Activated CD8-positive, alpha-beta memory T cell treated with anti-CD3 and anti-CD28 coated beads, Interleukin-2, amount 50 U/mL, for 4 hours (primary cell): ENCODE measurements around the gene CYB561A3.
A peak's percentile ranks its signal among the peaks of the same experiment; 100 is the strongest.

Experiments used
- DNase-seq: peaks from one replicate; pipeline ENCODE4 v3.0.0-alpha.2; 2020

Gene CYB561A3

GRCh38 chr11:61369372-61370348 lies 8.0 kb upstream of the CYB561A3 start:
- DNase-seq = no peak

GRCh38 chr11:61368646-61369045 lies 7.0 kb upstream of the CYB561A3 start:
- no peak for DNase-seq

GRCh38 chr11:61367406-61367805 lies 5.7 kb upstream of the CYB561A3 start:
- DNase-seq = no peak

DNA sequence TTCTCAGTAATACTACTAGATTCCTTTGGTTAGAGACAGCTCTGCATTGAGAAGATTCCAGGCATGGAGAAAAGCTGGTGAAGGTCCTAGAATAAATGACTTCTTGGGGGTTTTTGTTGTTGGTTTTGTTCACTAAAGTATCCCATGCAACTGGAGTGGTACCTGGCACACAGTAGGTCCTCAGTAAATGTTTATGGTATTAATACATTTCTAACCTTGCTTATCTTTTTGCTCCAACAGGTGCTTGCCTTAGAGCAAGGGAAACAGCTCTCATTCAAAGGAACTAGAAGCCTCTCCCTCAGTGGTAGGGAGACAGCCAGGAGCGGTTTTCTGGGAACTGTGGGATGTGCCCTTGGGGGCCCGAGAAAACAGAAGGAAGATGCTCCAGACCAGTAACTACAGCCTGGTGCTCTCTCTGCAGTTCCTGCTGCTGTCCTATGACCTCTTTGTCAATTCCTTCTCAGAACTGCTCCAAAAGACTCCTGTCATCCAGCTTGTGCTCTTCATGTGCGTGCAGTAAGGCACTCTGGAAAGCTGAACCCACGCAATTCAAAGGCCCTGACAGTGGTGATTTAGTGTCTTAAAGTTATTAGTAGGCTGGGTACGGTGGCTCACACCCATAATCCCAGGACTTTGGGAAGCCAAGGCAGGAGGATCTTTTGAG lies 2.5 kb upstream of the CYB561A3 start:
- DNase-seq = no peak

GRCh38 chr11:61362542-61362875 lies 827 bp upstream of the CYB561A3 start:
- peak; percentile 29 for DNase-seq

- no peak for DNase-seq
These were observed 393 bp downstream of the CYB561A3 start for GRCh38 chr11:61361237-61361740.

GRCh38 chr11:61359516-61359915 lies 2.2 kb downstream of the CYB561A3 start:
- no peak for DNase-seq

DNA sequence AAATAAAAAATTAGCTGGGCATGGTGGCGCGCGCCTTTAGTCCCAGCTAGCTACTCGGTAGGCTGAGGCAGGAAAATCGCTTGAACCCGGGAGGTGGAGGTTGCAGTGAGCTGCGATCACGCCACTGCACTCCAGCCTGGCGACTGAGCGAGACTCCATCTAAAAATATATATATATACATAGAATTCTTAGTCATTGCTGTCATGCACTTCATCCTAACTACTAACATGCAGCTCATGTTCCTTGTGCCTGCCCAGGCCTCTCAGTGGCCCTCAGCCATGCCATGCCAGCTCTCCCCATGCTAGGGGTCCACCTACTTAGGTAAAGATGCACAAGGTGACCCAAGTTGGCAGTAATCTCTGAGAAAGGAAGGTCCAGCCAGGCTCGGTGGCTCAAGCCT lies 3.1 kb downstream of the CYB561A3 start:
- no peak for DNase-seq

GRCh38 chr11:61357894-61358239 lies 3.8 kb downstream of the CYB561A3 start:
- no peak for DNase-seq

DNA sequence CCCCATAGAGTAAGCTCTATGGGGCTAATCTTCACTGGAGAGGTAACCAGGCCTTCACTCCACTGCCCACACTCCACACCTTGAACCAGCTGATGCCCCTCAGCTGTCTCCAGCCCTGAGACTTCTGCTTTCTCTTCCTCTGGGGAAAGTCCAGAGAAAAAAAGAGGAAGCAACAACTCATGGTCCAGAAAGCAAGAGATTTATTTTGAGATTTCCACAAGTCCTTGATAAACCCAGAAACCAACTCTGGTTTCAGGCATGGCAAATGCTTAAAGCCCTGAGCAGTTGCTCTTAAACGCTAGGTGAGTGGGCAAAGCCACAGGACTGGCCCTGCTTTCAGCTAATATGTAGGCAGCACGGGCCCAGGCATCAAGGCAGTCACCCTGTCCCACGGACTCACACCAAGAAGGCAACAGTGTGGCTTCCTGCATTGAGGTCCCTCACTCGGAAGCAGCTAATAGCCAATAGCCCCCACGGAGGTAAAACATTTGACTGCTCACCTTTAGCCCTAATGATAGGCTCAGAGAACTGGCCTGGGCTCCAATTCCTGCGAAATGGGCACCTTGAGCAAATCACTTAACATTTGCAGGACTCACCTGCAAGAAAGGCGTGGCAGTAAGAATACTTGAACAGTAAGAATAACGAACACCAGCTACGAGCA lies 4.3 kb downstream of the CYB561A3 start:
- DNase-seq = no peak

GRCh38 chr11:61356706-61357105 lies 5.0 kb downstream of the CYB561A3 start:
- DNase-seq = no peak

GRCh38 chr11:61354208-61354607 lies 7.5 kb downstream of the CYB561A3 start:
- no peak for DNase-seq

DNA sequence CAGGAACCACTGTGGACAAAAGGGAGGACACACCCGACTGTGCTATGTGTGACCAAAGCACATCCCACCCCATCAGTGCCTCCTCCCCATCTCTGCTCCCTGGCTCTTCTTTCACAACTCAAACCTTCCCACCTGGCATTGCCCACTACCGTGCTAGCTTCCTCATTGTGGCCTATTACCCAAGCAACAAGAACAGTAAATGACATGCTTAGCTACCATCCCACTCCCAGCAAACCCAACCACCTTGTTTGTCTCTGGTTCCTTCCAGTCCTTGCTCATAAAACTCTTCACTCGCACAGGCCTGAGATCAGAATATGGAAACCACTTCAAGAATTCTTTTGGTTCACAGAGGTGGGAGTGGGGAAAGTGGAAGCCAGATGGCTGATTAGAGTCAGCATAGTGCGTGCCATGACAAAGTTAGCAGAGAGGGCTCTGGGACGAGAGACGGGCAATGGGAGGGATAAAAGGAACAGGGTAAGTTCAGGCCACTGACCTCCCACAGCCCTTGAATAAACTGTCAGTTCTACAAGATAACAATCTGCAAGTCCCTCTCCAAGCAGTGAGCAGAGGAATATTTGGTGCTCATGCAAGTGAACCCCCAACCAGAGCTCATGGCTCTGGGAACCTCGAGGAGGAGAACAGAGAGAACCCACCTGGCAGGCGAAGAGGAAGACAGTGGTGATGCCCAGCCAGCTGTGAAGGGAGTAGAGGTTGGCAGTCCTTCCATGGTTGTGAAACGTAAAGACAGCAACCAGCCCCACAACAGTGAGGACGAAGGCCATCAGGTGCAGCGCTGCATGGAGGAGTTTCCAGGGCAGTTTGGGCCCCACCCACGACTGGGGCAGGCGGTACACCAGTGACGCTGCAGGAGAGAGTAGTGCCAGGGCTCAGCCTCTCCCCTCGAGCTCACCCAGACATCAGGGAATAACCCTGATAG lies 8.3 kb downstream of the CYB561A3 start:
- no peak for DNase-seq

- DNase-seq = no peak
These were observed 9.6 kb downstream of the CYB561A3 start for GRCh38 chr11:61352038-61352437.

DNA sequence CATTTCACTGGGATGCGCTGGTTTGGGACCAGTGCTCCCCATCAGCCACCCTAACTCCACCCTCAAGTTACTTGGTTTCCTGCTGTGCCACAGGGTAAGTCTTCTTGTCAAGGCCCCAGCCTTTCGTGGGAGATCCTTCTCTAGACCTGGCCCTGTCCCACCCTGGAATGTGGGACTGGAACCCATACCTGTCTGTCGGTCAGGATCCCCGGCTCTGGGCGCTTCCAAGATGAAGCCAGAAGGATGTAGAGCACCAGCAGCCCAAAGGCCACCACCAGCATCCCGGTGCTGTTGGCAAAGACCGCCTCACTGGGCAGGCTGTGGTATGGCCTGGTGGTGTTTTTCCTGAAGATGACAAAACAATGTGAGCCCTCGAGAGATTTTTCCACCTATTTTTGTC lies 10.9 kb downstream of the CYB561A3 start:
- DNase-seq = no peak

GRCh38 chr11:61350336-61350735 lies 11.3 kb downstream of the CYB561A3 start:
- DNase-seq = no peak

GRCh38 chr11:61349916-61350315 lies 11.8 kb downstream of the CYB561A3 start:
- no peak for DNase-seq

DNA sequence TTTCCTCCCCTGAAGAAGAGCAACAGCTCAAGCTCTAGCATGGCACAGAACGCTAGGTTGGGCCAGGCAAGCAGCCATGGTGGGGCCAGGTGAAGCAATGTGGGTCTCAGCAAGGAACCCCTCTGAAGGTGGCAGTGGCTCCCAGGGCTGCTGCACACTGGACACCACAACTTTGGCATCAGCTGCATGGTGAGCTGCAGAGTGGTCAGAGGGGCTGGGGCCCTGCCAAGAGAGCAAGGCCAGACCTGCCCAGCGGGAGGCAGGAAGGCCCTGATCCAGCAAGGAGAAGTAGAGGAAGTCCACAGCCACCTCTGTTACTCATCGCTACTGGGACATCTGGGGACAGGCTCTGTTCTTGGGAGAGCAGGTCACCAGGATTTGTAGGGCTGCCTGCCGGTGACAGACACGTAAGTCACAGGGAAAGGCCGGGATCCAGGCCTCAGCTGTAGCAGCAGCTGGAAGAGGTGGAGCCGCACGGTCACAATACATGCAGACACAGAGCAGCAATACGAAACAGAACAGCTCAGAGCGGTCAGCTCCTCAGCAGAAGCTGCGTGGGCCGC lies 12.4 kb downstream of the CYB561A3 start:
- DNase-seq = no peak

- DNase-seq = no peak
These were observed 13.7 kb downstream of the CYB561A3 start for GRCh38 chr11:61347916-61348461.

DNA sequence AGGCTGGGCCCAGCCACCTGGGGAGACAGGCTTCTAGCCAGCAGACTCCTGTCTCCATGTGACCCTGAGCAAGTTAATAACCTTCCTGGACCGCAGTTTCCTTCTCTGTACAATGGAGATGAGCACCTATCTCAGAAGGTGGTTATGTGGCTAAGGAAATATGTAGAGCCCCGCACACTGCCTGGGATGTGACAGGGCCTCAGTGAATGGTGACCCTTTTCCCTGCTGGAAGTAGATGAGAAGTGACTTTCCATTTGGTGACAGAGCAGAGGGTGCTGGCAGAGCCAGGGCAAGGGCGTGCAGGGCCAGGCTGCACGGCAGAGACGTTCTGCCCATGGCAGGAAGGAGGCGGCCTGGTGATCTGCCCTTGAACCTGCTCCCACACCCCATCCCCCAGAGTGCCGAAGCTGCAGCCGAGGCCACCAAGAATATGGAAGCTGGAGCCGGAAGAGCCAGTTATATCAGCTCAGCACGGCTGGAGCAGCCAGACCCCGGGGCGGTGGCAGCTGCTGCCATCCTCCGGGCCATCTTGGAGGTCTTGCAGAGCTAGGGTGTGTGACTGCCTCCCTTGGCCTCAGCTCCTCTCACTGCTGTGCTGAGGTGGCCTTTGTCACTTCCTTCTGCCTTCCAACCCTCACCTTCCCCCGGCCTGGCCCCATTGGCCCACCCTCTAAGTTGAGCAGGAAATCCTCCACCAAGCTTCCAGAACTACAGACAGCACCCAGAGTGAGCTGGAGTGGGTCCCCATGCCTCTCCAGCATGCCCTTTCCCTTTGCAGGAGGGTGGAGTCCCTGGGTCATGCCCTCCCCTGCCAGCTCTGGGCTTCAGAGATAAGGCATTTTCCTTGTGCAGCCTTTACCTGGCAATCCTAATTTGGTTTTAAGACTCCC lies 15.5 kb downstream of the CYB561A3 start:
- DNase-seq = no peak

DNA sequence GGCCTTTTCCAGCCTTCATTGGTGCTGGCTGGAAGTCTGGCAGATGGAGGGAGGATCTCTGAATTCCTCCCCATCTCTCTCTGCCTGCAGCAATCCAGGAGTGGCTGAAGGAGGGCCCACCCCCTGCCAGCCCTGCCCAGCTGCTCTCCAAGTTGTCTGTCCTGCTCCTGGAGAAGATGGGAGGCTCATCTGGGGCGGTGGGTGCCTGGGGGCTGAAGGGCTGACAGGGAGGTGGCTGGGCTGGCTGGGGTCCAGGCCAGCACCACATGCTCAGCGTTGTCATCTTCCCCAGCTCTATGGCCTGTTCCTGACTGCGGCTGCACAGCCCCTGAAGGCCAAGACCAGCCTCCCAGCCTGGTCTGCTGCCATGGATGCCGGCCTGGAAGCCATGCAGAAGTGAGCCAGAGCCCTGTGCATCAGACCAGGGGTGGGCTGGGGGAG lies 16.5 kb downstream of the CYB561A3 start:
- no peak for DNase-seq
